Thyroid gland (tissue), 4 donors: ENCODE results near the gene DTHD1. TPM values are rescaled to one million over a fixed set of nuclear protein-coding genes. Genes with fewer than 3 reads are reported as not detected.

Source experiments
- DNase-seq, 2 donors: peaks; one replicate each; pipeline ENCODE4 v3.0.0-alpha.2; 2019
- H3K27ac ChIP-seq, 3 donors: fragments of 200-600 bp; sonication (generic); 1 replicate in 2 of 3; 2 replicates in 1 of 3; pipeline ENCODE4 v1.5.1; 2016 to 2019; ENCODE audit warnings: mild to moderate bottlenecking in 1 of 3, moderate library complexity in 1 of 3
- H3K27me3 ChIP-seq: fragments of 200-600 bp; sonication (generic); one replicate; pipeline ENCODE4 v1.5.1; 2019
- H3K36me3 ChIP-seq, 2 donors: fragments of 200-600 bp; sonication (generic); one replicate each; pipeline ENCODE4 v1.5.1; 2016 to 2019
- H3K4me1 ChIP-seq, 2 donors: fragments of 200-600 bp; sonication (generic); one replicate each; pipeline ENCODE4 v1.5.1; 2017 to 2019
- H3K4me3 ChIP-seq, 3 donors: fragments of 200-600 bp; sonication (generic); replicated peaks in 1 of 3; 1 replicate in 2 of 3; 2 replicates in 1 of 3; pipeline ENCODE4 v1.5.1; 2016; ENCODE audit warnings: mild to moderate bottlenecking in 1 of 3
- H3K9me3 ChIP-seq: fragments of 200-600 bp; sonication (generic); one replicate; pipeline ENCODE4 v1.5.1; 2017
- CTCF ChIP-seq, 6 experiments: fragments of 200-600 bp in 3 of 6; fragments of 450-650 bp in 3 of 6; sonication (generic) in 3 of 6; IDR thresholded peaks; one replicate each; pipeline ENCODE4 v1.5.1; 2016 to 2019; ENCODE audit warnings: antibody characterized with exemption in 6 of 6, mild to moderate bottlenecking in 2 of 6, inconsistent platforms in 1 of 6, moderate library complexity in 1 of 6
- POLR2A ChIP-seq, 2 donors: fragments of 450-650 bp; IDR thresholded peaks; one replicate each; pipeline ENCODE4 v1.6.1; 2017; ENCODE audit warnings: antibody characterized with exemption in 2 of 2, mild to moderate bottlenecking in 2 of 2, moderate library complexity in 1 of 2
- WGBS, 2 donors: methylation state at CpG; one replicate each; pipeline ENCODE4 v1.1.5; 2017; 5-methylcytosine and 5-hydroxymethylcytosine counted together
- intact Hi-C: fragments of 100-400 bp; cut with DNase I; formaldehyde crosslinking; loops from one replicate; pipeline ENCODE4 v1.15.1; 2023
- total RNA-seq, 4 donors: library from RNA; depleted of rRNA; stranded (reverse); fragments of >200 nt; gene quantifications; one replicate each; pipeline ENCODE4 v1.2.3, GENCODE V29; 2016

DTHD1 gene
- total RNA-seq, 4 donors from 2014 or later, result 0.27 to 0.71 (median 0.52) TPM

GRCh38 chr4:36313703-36314102, 32.3 kb downstream of the DTHD1 start:
- intact Hi-C loops, result no loop called here
- H3K27ac ChIP-seq, result no peak overlapping the region
- DNase-seq, result no peak
- no peaks in the 10 kb centered on the region for H3K36me3 ChIP-seq
- TF ChIP-seq POLR2A (IDR thresholded peaks at IDR 0.05) (no peak), CTCF (IDR thresholded peaks at IDR 0.05) (no peak)
- 78 to 86% methylated on average over 1 of the region's 1 CpG for WGBS, 2 donors
- H3K4me3 ChIP-seq, result no peak overlapping the region
- H3K27me3 ChIP-seq, result no peaks in the 10 kb centered on the region
- H3K9me3 ChIP-seq, result no peaks in the 10 kb centered on the region
- no peaks in the 10 kb centered on the region for H3K4me1 ChIP-seq

- H3K27me3 ChIP-seq, result no peaks in the 10 kb centered on the region
- H3K36me3 ChIP-seq, result no peaks in the 10 kb centered on the region
- intact Hi-C loops, result no loop called here
- H3K4me1 ChIP-seq, result no peaks in the 10 kb centered on the region
- no peaks in the 10 kb centered on the region for H3K9me3 ChIP-seq
- H3K27ac ChIP-seq, result no peak overlapping the region
- no peak overlapping the region for H3K4me3 ChIP-seq
- TF ChIP-seq POLR2A (IDR thresholded peaks at IDR 0.05), result no peak
- TF ChIP-seq CTCF (IDR thresholded peaks at IDR 0.05), result no peak
- no peak for DNase-seq
Measured at GRCh38 chr4:36316607-36317006, 35.2 kb downstream of the DTHD1 start.

GRCh38 chr4:36317721-36318120, 36.3 kb downstream of the DTHD1 start:
- Histone ChIP-seq H3K4me3 (no peak overlapping the region), H3K4me1 (no peaks in the 10 kb centered on the region), H3K27ac (no peak overlapping the region), H3K36me3 (no peaks in the 10 kb centered on the region), H3K9me3 (no peaks in the 10 kb centered on the region), H3K27me3 (no peaks in the 10 kb centered on the region)
- no peak for DNase-seq
- intact Hi-C loops, result no loop called here
- WGBS, 2 donors, result 81 to 92% methylated on average over 1 of the region's 1 CpG
- TF ChIP-seq POLR2A (IDR thresholded peaks at IDR 0.05) (no peak), CTCF (IDR thresholded peaks at IDR 0.05) (no peak)

- Histone ChIP-seq H3K4me1 (no peaks in the 10 kb centered on the region), H3K4me3 (no peak overlapping the region), H3K9me3 (no peaks in the 10 kb centered on the region), H3K27me3 (no peaks in the 10 kb centered on the region), H3K36me3 (no peaks in the 10 kb centered on the region), H3K27ac (no peak overlapping the region)
- no peak for DNase-seq
- WGBS, 2 donors, result 84 to 86% methylated on average over 6 of the region's 6 CpGs
- TF ChIP-seq CTCF (IDR thresholded peaks at IDR 0.05), result no peak
- intact Hi-C loops, result no loop called here
Measured at GRCh38 chr4:36320117-36320896, 38.9 kb downstream of the DTHD1 start.

GRCh38 chr4:36321176-36321575, 39.8 kb downstream of the DTHD1 start:
- Histone ChIP-seq H3K27me3 (no peaks in the 10 kb centered on the region), H3K36me3 (no peaks in the 10 kb centered on the region), H3K27ac (no peak overlapping the region), H3K4me1 (no peaks in the 10 kb centered on the region), H3K9me3 (no peaks in the 10 kb centered on the region), H3K4me3 (no peak overlapping the region)
- intact Hi-C loops, result no loop called here
- DNase-seq, result no peak
- WGBS, 2 donors, result 58 to 69% methylated on average over 4 of the region's 4 CpGs
- TF ChIP-seq POLR2A (IDR thresholded peaks at IDR 0.05), result no peak
- TF ChIP-seq CTCF (IDR thresholded peaks at IDR 0.05), result no peak
